GM18873 (cell line): ENCODE measurements around the gene PSMB2.
A peak's percentile ranks its signal among the peaks of the same experiment; 100 is the strongest.

Experiments
- ATAC-seq: cut with Tn5 transposase; IDR thresholded peaks from one replicate; pipeline ENCODE4 v1.9.1; 2021; ENCODE audit warnings: mild to moderate bottlenecking, moderate library complexity, moderate number of reproducible peaks; ENCODE audit not compliant: unreplicated experiment, low FRiP score

Gene PSMB2

GRCh38 chr1:35559317-35559944 lies 81.9 kb downstream of the PSMB2 start:
- no peak for ATAC-seq

- ATAC-seq: no peak
Observed at GRCh38 chr1:35558374-35559316, 82.7 kb downstream of the PSMB2 start.

- ATAC-seq: peak; percentile 76
Observed at GRCh38 chr1:35557611-35558373, 83.5 kb downstream of the PSMB2 start, which contains the start of gene NCDN. Gene NCDN (plus strand): TSS chr1:35557799. CDS start chr1:35558191, 392 bp downstream.

GRCh38 chr1:35557118-35557610 lies 84.2 kb downstream of the PSMB2 start, which contains the start of gene KIAA0319L:
Gene KIAA0319L (minus strand): TSS chr1:35557403. CDS start chr1:35554491, 2,912 bp downstream.
- ATAC-seq: peak; percentile 66

GRCh38 chr1:35556484-35557117 lies 84.7 kb downstream of the PSMB2 start:
- no peak for ATAC-seq

- no peak for ATAC-seq
Observed at GRCh38 chr1:35555601-35556477, 85.5 kb downstream of the PSMB2 start.

- ATAC-seq: no peak
Observed at GRCh38 chr1:35555212-35555584, 86.1 kb downstream of the PSMB2 start.

GRCh38 chr1:35554266-35555211 lies 86.8 kb downstream of the PSMB2 start:
- ATAC-seq: no peak

- no peak for ATAC-seq
Observed at GRCh38 chr1:35553851-35554250, 87.5 kb downstream of the PSMB2 start.
